ENCODE data around the gene SCP2.

Gene SCP2

GRCh38 chr1:52899445-52899894 is 27.6 kb upstream of the SCP2 start:
- Mint-ChIP-seq H3K27me3 (ENCODE audit: low read depth, poor library complexity) (no peaks in the 10 kb centered on the region), H3K27ac (no peak overlapping the region), H3K9me3 (no peaks in the 10 kb centered on the region), H3K4me3 (no peak overlapping the region), H3K36me3 (ENCODE audit: low read depth) (no peaks in the 10 kb centered on the region), H3K4me1 (peaks cover 43% of the 10 kb centered on the region)
- no peak for TF ChIP-seq CTCF (IDR thresholded peaks at IDR 0.05)
- DNase-seq = no peak

- Mint-ChIP-seq H3K36me3 (ENCODE audit: low read depth) (no peaks in the 10 kb centered on the region), H3K27ac (no peak overlapping the region), H3K4me3 (no peak overlapping the region), H3K9me3 (no peaks in the 10 kb centered on the region), H3K4me1 (peaks cover 48% of the 10 kb centered on the region), H3K27me3 (ENCODE audit: low read depth, poor library complexity) (peaks cover 4% of the 10 kb centered on the region)
- TF ChIP-seq CTCF (IDR thresholded peaks at IDR 0.05) = no peak
- DNase-seq = no peak
Observed at GRCh38 chr1:52900402-52900801, 26.7 kb upstream of the SCP2 start.

GRCh38 chr1:52901384-52901783 is 25.7 kb upstream of the SCP2 start:
- Mint-ChIP-seq H3K27ac (no peak overlapping the region), H3K27me3 (ENCODE audit: low read depth, poor library complexity) (peaks cover 4% of the 10 kb centered on the region), H3K9me3 (no peaks in the 10 kb centered on the region), H3K4me3 (no peak overlapping the region), H3K4me1 (peaks cover 50% of the 10 kb centered on the region), H3K36me3 (ENCODE audit: low read depth) (no peaks in the 10 kb centered on the region)
- no peak for DNase-seq
- no peak for TF ChIP-seq CTCF (IDR thresholded peaks at IDR 0.05)

GRCh38 chr1:52904208-52904926 is 22.7 kb upstream of the SCP2 start:
- no peak overlapping the region for H3K27ac Mint-ChIP-seq
- H3K27me3 Mint-ChIP-seq (ENCODE audit: low read depth, poor library complexity) = peaks cover 4% of the 10 kb centered on the region
- TF ChIP-seq CTCF (IDR thresholded peaks at IDR 0.05) = no peak

GRCh38 chr1:52904927-52905698 is 22.0 kb upstream of the SCP2 start:
- H3K27ac Mint-ChIP-seq = no peak overlapping the region
- peak; percentile 44 for TF ChIP-seq CTCF (IDR thresholded peaks at IDR 0.05)
- no peaks in the 10 kb centered on the region for H3K9me3 Mint-ChIP-seq
- H3K27me3 Mint-ChIP-seq (ENCODE audit: low read depth, poor library complexity) = peaks cover 7% of the 10 kb centered on the region
- no peaks in the 10 kb centered on the region for H3K36me3 Mint-ChIP-seq (ENCODE audit: low read depth)
- peak; percentile 29 for DNase-seq
- peaks cover 21% of the 10 kb centered on the region for H3K4me1 Mint-ChIP-seq
- H3K4me3 Mint-ChIP-seq = no peak overlapping the region

More at GRCh38 chr1:52904208-52904926, 22.7 kb upstream of the SCP2 start:
- H3K4me1 Mint-ChIP-seq = peaks cover 28% of the 10 kb centered on the region
- DNase-seq = no peak
- H3K4me3 Mint-ChIP-seq = no peak overlapping the region
- H3K36me3 Mint-ChIP-seq (ENCODE audit: low read depth) = no peaks in the 10 kb centered on the region
- H3K9me3 Mint-ChIP-seq = no peaks in the 10 kb centered on the region

All from nephron progenitor cell (in vitro differentiated cells).